ENCODE data around the gene URI1.

- TF ChIP-seq POLR2A (IDR thresholded peaks at IDR 0.05) = no peak
- no peak for TF ChIP-seq CTCF (IDR thresholded peaks at IDR 0.05)
Observed at GRCh38 chr19:29922972-29923371, 19.1 kb upstream of the URI1 start.
